Coronary artery (tissue), 2 donors: ENCODE results near the gene CCNJ.

Experiments
- DNase-seq: peaks from one replicate; pipeline ENCODE4 v3.0.0-alpha.2; 2017; ENCODE audit warnings: low spot score
- H3K27ac ChIP-seq, 2 donors: fragments of 200-600 bp; sonication (generic); one replicate each; pipeline ENCODE4 v1.5.1; 2016 to 2019
- H3K4me3 ChIP-seq: fragments of 200-600 bp; sonication (generic); 2 replicates; pipeline ENCODE4 v1.5.1; 2016; ENCODE audit warnings: mild to moderate bottlenecking, moderate library complexity
- CTCF ChIP-seq: fragments of 200-600 bp; sonication (generic); IDR thresholded peaks from one replicate; pipeline ENCODE4 v1.5.1; 2019; ENCODE audit warnings: antibody characterized with exemption

The CCNJ gene

GRCh38 chr10:96093948-96094347, 50.6 kb downstream of the CCNJ start:
- Histone ChIP-seq H3K4me3 (no peak overlapping the region), H3K27ac (no peak overlapping the region)
- no peak for TF ChIP-seq CTCF
- DNase-seq = no peak

GRCh38 chr10:96096958-96097357, 53.6 kb downstream of the CCNJ start:
- no peak for DNase-seq
- no peak overlapping the region for H3K27ac ChIP-seq
- no peak for TF ChIP-seq CTCF

GRCh38 chr10:96097865-96098264, 54.5 kb downstream of the CCNJ start:
- no peak for DNase-seq
- no peak overlapping the region for H3K27ac ChIP-seq
- no peak for TF ChIP-seq CTCF
- H3K4me3 ChIP-seq = no peak overlapping the region

More at GRCh38 chr10:96096958-96097357, 53.6 kb downstream of the CCNJ start:
- no peak overlapping the region for H3K4me3 ChIP-seq

- no peak overlapping the region for H3K4me3 ChIP-seq
- H3K27ac ChIP-seq = no peak overlapping the region
- DNase-seq = no peak
- TF ChIP-seq CTCF = no peak
Measured at GRCh38 chr10:96107623-96108038, 64.2 kb downstream of the CCNJ start.
